Urinary bladder (tissue), 4 donors: ENCODE data around the gene CCAR1. TPM values are rescaled to one million over a fixed set of nuclear protein-coding genes. Genes with fewer than 3 reads are reported as not detected.
A peak's percentile ranks its signal among the peaks of the same experiment; 100 is the strongest.
"Not testable (repeated sequence)": the region's sequence is repeated elsewhere in the genome, so short reads cannot be mapped to it uniquely, and the experiment has no call there.

Experiments
- DNase-seq: peaks from one replicate; pipeline ENCODE4 v3.0.0-alpha.2; 2015; ENCODE audit errors: extremely low spot score
- H3K27ac ChIP-seq: one replicate; pipeline ENCODE4 v1.5.1; 2013; ENCODE audit warnings: low read depth, mild to moderate bottlenecking, moderate library complexity
- H3K36me3 ChIP-seq: one replicate; pipeline ENCODE4 v1.6.1; 2013; ENCODE audit warnings: mild to moderate bottlenecking, moderate library complexity; ENCODE audit not compliant: insufficient read depth
- H3K4me1 ChIP-seq: one replicate; pipeline ENCODE4 v1.6.1; 2013; ENCODE audit warnings: mild to moderate bottlenecking, moderate library complexity; ENCODE audit not compliant: insufficient read depth
- H3K4me3 ChIP-seq: one replicate; pipeline ENCODE4 v1.5.1; 2013; ENCODE audit warnings: low read depth, low read length
- whole genome bisulfite sequencing: extraction: QIAGEN DNeasy Blood & Tissue Kit; methylation state at CpG from one replicate; pipeline ENCODE4 v1.1.7; 2013; 5-methylcytosine and 5-hydroxymethylcytosine counted together
- polyA plus RNA-seq: library from polyadenylated mRNA; stranded (reverse); fragments of 200-250 nt; gene quantifications from one replicate; pipeline ENCODE4 v1.2.3, GENCODE V29; 2013
- total RNA-seq: library from RNA; depleted of rRNA; stranded (reverse); fragments of >200 nt; gene quantifications from one replicate; pipeline ENCODE4 v1.2.3, GENCODE V29; 2014
- donor health status: healthy with polysubstance abuse.
- donor health status: healthy.

CCAR1 gene
- total RNA-seq (57.1 TPM), polyA plus RNA-seq (21.7 TPM)

GRCh38 chr10:68720793-68721672 lies at the start of gene CCAR1:
CCAR1 (plus strand) TSS chr10:68721239; CDS start chr10:68722505, 1,266 bp downstream.
- Histone ChIP-seq H3K27ac (peak within 1 kb of the TSS; percentile 79), H3K4me1 (no peaks in the 10 kb centered on the region), H3K36me3 (peaks cover 3% of the 10 kb centered on the region), H3K4me3 (peak within 1 kb of the TSS; percentile 99)
- WGBS = under 1% methylated on average over 72 of the region's 72 CpGs
- DNase-seq = peak; percentile 97

GRCh38 chr10:68684413-68684812 lies 36.6 kb upstream of the CCAR1 start:
- no peak for DNase-seq
- no peaks in the 10 kb centered on the region for H3K36me3 ChIP-seq
- 94% methylated on average over 3 of the region's 3 CpGs for WGBS

DNA sequence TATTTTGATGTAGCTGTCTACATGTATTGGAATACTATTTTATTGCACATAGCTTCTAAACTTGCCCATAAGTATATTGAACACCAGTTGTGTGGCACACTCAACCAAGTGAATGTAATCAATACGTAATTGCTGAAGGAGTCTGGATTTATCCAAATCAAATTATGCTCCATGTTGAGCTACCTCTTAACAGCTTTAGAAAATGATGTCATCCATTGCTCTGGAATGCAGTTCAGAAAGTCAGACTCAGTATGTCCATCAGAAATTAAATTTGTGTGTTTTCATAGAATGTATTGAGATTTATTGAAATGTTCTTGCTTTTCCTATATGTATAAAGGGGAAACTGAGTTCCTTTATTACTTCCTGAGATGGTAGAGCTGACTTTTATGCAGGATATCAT lies 25.0 kb upstream of the CCAR1 start:
- no peak overlapping the region for H3K4me3 ChIP-seq
- no peak for DNase-seq
- WGBS = 90% methylated on average over 1 of the region's 1 CpG
- H3K36me3 ChIP-seq = no peaks in the 10 kb centered on the region
- H3K4me1 ChIP-seq = no peaks in the 10 kb centered on the region
- no peak overlapping the region for H3K27ac ChIP-seq

More at GRCh38 chr10:68684413-68684812, 36.6 kb upstream of the CCAR1 start:
- Histone ChIP-seq H3K27ac (no peak overlapping the region), H3K4me1 (no peaks in the 10 kb centered on the region), H3K4me3 (no peak overlapping the region)

- Histone ChIP-seq H3K4me1 (no peaks in the 10 kb centered on the region), H3K36me3 (no peaks in the 10 kb centered on the region), H3K27ac (no peak overlapping the region), H3K4me3 (no peak overlapping the region)
- 98% methylated on average over 1 of the region's 1 CpG for WGBS
- no peak for DNase-seq
These were observed 23.9 kb upstream of the CCAR1 start for GRCh38 chr10:68697106-68697505.

- Histone ChIP-seq H3K36me3 (no peaks in the 10 kb centered on the region), H3K4me1 (no peaks in the 10 kb centered on the region), H3K27ac (no peak overlapping the region), H3K4me3 (no peak overlapping the region)
- DNase-seq = no peak
- 68% methylated on average over 1 of the region's 1 CpG for WGBS
These were observed 20.8 kb upstream of the CCAR1 start for GRCh38 chr10:68700197-68700596.

GRCh38 chr10:68705548-68705947 lies 15.5 kb upstream of the CCAR1 start:
- Histone ChIP-seq H3K36me3 (no peaks in the 10 kb centered on the region), H3K27ac (no peak overlapping the region), H3K4me3 (no peak overlapping the region), H3K4me1 (no peaks in the 10 kb centered on the region)
- WGBS = 95% methylated on average over 1 of the region's 1 CpG
- DNase-seq = no peak

GRCh38 chr10:68708987-68709386 lies 12.1 kb upstream of the CCAR1 start:
- not testable (repeated sequence) for DNase-seq, H3K4me1 ChIP-seq, H3K4me3 ChIP-seq, H3K27ac ChIP-seq, H3K36me3 ChIP-seq
- 93% methylated on average over 5 of the region's 5 CpGs for WGBS

- H3K4me3 ChIP-seq, DNase-seq, H3K27ac ChIP-seq, H3K4me1 ChIP-seq, H3K36me3 ChIP-seq: not testable (repeated sequence)
- 95% methylated on average over 13 of the region's 13 CpGs for WGBS
These were observed 8.0 kb upstream of the CCAR1 start for GRCh38 chr10:68713065-68713464.

GRCh38 chr10:68717435-68717834 lies 3.6 kb upstream of the CCAR1 start:
- no peak for DNase-seq
- no peaks in the 10 kb centered on the region for H3K36me3 ChIP-seq
- H3K4me1 ChIP-seq = no peaks in the 10 kb centered on the region
- H3K4me3 ChIP-seq = no peak overlapping the region
- WGBS = 67% methylated on average over 3 of the region's 3 CpGs
- H3K27ac ChIP-seq = no peak overlapping the region

GRCh38 chr10:68721673-68722335 lies 765 bp downstream of the CCAR1 start:
- peak overlapping the region; percentile 99 for H3K4me3 ChIP-seq
- under 1% methylated on average over 27 of the region's 27 CpGs for WGBS
- H3K36me3 ChIP-seq = peaks cover 3% of the 10 kb centered on the region
- no peaks in the 10 kb centered on the region for H3K4me1 ChIP-seq
- no peak for DNase-seq
- H3K27ac ChIP-seq = peak overlapping the region; percentile 79

DNA sequence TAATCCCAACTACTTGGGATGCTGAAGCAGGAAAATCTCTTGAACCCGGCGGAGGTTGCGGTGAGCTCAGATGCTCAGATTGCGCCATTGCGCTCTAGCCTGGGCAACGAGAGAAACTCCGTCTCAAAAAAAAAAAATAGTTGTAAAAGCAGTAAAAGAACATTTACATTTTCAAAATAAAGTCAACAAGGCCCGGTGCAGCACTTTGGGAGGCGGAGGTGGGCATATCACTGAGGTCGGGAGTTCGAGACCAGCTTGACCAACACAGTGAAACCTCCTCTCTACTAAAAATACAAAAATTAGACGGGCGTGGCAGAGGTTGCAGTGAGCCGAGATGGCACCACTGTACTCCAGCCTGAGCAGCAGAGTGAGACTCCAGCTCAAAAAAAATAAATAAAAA lies 4.0 kb downstream of the CCAR1 start:
- no peak overlapping the region for H3K27ac ChIP-seq
- no peak for DNase-seq
- 95% methylated on average over 14 of the region's 14 CpGs for WGBS
- no peak overlapping the region for H3K4me3 ChIP-seq
- H3K4me1 ChIP-seq = no peaks in the 10 kb centered on the region
- H3K36me3 ChIP-seq = peaks cover 8% of the 10 kb centered on the region

DNA sequence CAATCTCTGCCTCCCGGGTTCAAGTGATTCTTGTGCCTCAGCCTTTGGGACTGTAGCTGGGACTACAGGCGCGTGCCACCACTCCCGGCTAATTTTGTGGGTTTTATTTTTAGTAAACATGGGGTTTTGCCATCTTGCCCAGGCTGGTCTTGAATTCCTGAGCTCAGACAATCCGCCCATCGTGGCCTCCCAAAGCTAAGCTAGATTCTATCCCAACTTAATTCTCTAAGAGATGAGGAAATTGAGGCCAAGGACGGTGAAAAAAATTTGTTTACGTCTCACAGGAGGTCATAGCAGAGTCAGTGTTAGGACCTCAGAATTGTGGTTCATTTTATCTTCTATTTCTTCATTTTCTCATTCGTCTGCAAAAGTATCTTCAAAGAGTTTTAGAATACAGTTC lies 6.1 kb downstream of the CCAR1 start:
- DNase-seq = no peak
- Histone ChIP-seq H3K27ac (no peak overlapping the region), H3K4me1 (no peaks in the 10 kb centered on the region), H3K4me3 (no peak overlapping the region), H3K36me3 (peaks cover 13% of the 10 kb centered on the region)
- 85% methylated on average over 9 of the region's 9 CpGs for WGBS

DNA sequence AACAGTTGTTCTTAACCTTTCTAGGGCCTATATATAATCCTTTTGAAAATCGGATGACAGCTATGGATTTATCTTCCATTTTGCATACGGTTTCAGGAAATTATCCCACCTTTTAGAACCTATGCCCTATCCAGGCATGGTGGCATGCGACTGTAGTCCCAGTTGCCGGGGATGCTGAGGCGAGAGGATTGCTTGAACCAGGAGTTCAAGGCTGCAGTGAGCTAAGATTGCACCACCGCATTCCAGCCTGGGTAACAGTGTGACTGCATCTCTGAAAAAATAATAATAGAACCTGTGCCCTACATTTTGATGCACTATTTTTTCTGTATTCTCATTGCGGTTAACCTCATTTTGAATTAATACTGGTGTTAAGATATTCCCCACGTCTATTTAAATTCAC lies 11.6 kb downstream of the CCAR1 start:
- DNase-seq = no peak
- Histone ChIP-seq H3K4me1 (no peaks in the 10 kb centered on the region), H3K36me3 (peaks cover 11% of the 10 kb centered on the region), H3K4me3 (no peak overlapping the region), H3K27ac (no peak overlapping the region)
- WGBS = 95% methylated on average over 8 of the region's 8 CpGs

- no peak for DNase-seq
- Histone ChIP-seq H3K36me3 (peaks cover 18% of the 10 kb centered on the region), H3K4me3 (no peak overlapping the region), H3K27ac (no peak overlapping the region), H3K4me1 (no peaks in the 10 kb centered on the region)
- 93% methylated on average over 7 of the region's 7 CpGs for WGBS
These were observed 13.3 kb downstream of the CCAR1 start for GRCh38 chr10:68734349-68734748.
